ENCODE results near the gene NR4A1. TPM values are rescaled to one million over a fixed set of nuclear protein-coding genes. Genes with fewer than 3 reads are reported as not detected.

The NR4A1 gene
- total and polyA plus RNA-seq, 2 of the 13 experiments (the other 11 are each of a cell fraction or from before 2014, with no cell fraction given): 5.7 to 15.2 TPM

- TF ChIP-seq ZNF280D (CRISPR knock-in tag; IDR thresholded peaks at IDR 0.05) (no peak), ZNF235 (CRISPR knock-in tag; IDR thresholded peaks at IDR 0.05; ENCODE audit: borderline replicate concordance) (0 out of 2 replicates have a peak, but pooled peaks have one; percentile 55), ARID5B (CRISPR knock-in tag; IDR thresholded peaks at IDR 0.05) (peak; percentile 66), RFXANK (CRISPR knock-in tag; IDR thresholded peaks at IDR 0.05) (no peak), MAFG (CRISPR knock-in tag; IDR thresholded peaks at IDR 0.05) (no peak), ZSCAN30 (CRISPR knock-in tag; IDR thresholded peaks at IDR 0.05) (no peak), ZKSCAN5 (CRISPR knock-in tag; IDR thresholded peaks at IDR 0.05) (no peak), ARID3A (IDR thresholded peaks at IDR 0.05; ENCODE audit: low read depth, low read length) (0 out of 2 replicates have a peak, but pooled peaks have one; percentile 36), CSRNP2 (CRISPR knock-in tag; conservative IDR thresholded peaks at IDR 0.05; ENCODE audit: low read depth) (no peak), LBX2 (CRISPR knock-in tag; IDR thresholded peaks at IDR 0.05; ENCODE audit: borderline replicate concordance) (no peak), RNF2 (conservative IDR thresholded peaks at IDR 0.05; ENCODE audit: low read depth) (no peak; the same call in 1 of the 2 replicates), ARNT2 (CRISPR knock-in tag; IDR thresholded peaks at IDR 0.05; ENCODE audit: low read depth) (no peak; the same call in 1 of the 2 replicates), KLF15 (CRISPR knock-in tag; IDR thresholded peaks at IDR 0.05; ENCODE audit: borderline replicate concordance) (no peak), KLF16 (CRISPR knock-in tag; IDR thresholded peaks at IDR 0.05) (no peak; a peak in 1 of 4 replicates), MEIS1 (CRISPR knock-in tag; IDR thresholded peaks at IDR 0.05; ENCODE audit: borderline replicate concordance) (no peak), SSRP1 (CRISPR knock-in tag; IDR thresholded peaks at IDR 0.05) (no peak), ZNF652 (CRISPR knock-in tag; IDR thresholded peaks at IDR 0.05; ENCODE audit: borderline replicate concordance, low read depth) (no peak)
Measured at GRCh38 chr12:52050758-52051541, at the start of gene NR4A1 (continued).

Measured in HepG2 (cell line).